LHCN-M2 (cell line): Measurements from ENCODE around the gene ZRSR2. TPM values are rescaled to one million over a fixed set of nuclear protein-coding genes. Genes with fewer than 3 reads are reported as not detected.
"Not testable (repeated sequence)": the region's sequence is repeated elsewhere in the genome, so short reads cannot be mapped to it uniquely, and the experiment has no call there.

Experiments
- DNase-seq: peaks from one replicate; pipeline ENCODE4 v3.0.0-alpha.2; 2012; ENCODE audit warnings: low read depth
- polyA plus RNA-seq: library from polyadenylated mRNA; unstranded; fragments of >200 nt; gene quantifications from one replicate; pipeline ENCODE4 v1.2.1, GENCODE V29; 2012; ENCODE audit warnings: missing spikeins
- total RNA-seq: library from RNA; depleted of rRNA; stranded (reverse); fragments of >200 nt; gene quantifications from 2 replicates; pipeline ENCODE4 v1.2.3, GENCODE V29; 2014; rRNA removed

ZRSR2 gene, protein sequence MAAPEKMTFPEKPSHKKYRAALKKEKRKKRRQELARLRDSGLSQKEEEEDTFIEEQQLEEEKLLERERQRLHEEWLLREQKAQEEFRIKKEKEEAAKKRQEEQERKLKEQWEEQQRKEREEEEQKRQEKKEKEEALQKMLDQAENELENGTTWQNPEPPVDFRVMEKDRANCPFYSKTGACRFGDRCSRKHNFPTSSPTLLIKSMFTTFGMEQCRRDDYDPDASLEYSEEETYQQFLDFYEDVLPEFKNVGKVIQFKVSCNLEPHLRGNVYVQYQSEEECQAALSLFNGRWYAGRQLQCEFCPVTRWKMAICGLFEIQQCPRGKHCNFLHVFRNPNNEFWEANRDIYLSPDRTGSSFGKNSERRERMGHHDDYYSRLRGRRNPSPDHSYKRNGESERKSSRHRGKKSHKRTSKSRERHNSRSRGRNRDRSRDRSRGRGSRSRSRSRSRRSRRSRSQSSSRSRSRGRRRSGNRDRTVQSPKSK
- total RNA-seq, result 2.6 and 3.8 TPM in 2 replicates
- polyA plus RNA-seq, result 5.6 TPM

DNA sequence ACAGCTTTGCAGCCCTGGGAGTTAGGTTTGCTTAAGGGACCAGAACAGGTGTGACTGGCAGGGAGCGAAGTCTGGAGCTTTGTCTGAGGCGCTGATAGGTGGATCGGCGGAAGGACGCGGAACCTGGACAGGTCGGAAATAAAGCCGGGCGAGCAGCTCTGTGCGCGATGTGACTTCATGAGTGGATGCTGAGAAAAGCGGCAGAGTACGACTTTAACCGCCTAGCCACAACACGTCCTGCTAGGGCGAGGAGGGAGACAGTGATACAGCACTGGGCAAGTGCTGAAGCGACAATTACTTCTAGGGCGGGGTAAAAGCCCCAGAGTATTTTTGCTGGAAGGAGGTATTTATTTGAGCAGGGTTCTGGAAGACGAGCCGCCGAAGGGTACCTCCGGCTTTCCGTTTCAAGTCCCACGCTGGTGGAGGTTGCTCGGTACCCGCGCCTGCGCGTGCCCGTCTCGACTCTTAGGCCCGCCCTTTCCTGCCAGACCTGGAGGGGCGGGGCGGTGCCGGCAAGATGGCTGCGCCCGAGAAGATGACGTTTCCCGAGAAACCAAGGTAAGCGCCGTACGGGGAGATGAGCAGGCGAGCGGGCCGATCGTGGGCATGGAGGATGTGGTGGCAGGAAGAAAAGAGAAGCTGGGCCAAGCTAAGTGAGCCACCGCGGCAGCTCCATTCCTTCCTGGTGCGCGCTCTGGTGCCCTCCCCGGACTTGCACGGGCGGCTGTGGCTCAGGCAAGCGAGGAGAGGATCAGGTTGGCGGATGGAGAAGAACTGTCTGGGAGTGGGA, at the start of gene ZRSR2:
Gene ZRSR2 (plus strand): TSS at position 506 of the 790 bp plus-strand sequence. CDS start 12 bp downstream, at position 518.
- DNase-seq, result peak; percentile 63

DNA sequence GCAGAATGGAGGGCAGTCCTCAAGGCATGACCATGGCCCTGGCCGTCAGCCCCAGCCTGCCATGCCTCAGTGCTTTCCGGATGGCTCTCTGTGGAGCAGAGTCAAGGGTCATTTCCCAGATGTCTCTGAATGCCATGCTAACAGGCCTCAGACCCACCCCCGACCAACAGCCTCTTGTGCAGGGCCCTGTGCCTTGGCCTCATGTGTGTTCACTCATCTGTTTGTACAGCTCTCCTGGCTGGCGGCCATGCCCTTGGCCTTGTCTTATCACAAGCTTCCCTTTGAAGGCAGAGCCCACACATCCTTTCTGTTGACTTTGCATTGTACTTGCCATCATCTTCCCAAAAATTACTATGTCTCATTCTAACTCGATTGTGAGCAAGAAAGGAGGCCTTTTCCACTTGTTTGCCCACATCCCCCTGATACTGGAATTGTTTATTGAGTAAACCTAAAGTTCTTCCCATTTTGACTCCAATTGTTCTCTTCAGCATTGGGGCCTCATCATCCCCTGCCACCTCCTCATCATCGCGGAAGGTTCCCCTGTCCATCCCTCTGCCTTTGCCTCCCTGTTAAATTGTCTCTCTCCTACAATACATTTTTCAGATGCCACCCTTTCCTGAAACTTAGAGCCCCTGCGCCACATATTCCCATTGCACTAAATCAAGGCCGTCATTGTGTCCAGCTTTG, 46.0 kb upstream of the ZRSR2 start:
- no peak for DNase-seq

DNA sequence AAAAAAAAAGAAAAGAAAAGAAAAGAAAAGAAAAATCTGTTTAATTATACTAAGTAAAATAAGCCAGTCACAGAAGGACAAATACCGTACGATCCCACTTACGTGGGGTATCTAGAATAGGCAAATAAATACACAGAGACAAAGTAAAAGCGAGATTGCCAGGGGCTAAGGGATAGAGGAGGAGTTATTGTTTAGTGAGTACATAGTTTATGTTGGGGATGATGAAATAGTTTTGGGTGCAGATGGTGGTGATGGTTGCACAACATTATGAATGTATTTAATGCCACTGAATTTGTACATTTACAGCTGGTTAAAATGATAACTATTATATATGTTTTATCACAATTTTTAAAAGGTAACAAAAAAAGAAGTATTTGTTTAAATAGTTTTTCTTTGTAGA, 45.1 kb upstream of the ZRSR2 start:
- DNase-seq, result no peak

DNA sequence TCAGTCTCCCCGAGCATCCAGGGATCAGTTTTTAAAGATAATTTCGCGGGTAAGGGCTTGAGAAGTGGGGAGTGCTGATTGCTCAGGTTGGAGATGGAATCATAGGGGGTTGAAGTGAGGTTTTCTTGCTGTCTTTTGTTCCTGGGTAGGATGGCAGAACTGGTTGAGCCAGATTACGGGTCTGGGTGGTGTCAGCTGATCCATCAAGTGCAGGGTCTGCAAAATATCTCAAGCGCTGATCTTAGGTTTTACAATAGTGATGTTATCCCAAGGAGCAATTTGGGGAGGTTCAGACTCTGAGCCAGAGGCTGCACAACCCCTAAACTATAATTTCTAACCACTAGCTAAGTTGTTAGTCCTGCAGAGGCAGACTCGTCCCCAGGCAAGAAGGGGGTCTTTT, 43.6 kb upstream of the ZRSR2 start:
- DNase-seq, result not testable (repeated sequence)

DNA sequence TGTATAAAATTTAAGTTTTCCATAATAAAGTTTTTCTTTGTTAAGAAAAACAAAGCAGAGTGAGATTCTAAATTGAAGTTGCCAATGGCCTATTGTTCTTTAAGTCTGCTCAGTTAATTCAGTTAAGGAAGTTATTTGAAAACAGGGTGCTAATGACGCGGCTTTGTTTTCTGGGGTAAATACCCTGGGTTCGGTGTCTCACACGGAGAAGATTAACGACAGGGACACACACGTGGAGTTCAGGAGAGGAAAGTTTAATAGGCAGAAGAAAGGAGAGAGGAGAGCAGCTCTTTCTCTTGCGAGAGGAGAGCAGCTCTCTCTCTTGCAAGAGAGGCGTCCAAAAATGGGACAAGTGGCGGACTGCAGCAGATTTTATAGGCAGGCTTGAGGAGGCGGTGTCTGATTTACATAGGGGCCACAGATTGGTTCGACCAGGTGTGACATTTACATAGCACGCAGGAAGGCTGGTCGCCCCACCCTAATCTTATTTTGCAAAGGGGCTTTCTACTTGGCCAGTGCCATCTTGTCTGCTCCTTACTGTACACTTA, 42.6 kb upstream of the ZRSR2 start:
- DNase-seq, result no peak

DNA sequence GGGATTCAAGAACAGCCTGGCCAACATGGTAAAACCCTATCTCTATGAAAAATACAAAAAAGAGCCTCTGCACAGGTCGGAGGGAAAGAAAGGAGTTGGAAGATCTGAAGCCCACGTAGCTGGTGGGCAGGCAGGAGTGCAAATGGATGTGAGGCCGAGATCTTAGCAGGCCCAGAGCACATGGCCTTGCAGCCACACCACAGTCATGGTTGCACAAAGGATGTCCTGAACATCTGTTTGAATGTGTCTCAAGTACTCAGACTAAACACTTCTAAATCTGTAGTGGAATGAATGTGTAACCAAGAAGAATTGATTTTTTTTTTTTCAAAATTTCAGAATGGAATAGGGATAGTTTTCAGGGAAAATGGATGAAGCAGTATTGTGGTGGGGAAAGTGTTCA, 41.4 kb upstream of the ZRSR2 start:
- peak; percentile 35 for DNase-seq

DNA sequence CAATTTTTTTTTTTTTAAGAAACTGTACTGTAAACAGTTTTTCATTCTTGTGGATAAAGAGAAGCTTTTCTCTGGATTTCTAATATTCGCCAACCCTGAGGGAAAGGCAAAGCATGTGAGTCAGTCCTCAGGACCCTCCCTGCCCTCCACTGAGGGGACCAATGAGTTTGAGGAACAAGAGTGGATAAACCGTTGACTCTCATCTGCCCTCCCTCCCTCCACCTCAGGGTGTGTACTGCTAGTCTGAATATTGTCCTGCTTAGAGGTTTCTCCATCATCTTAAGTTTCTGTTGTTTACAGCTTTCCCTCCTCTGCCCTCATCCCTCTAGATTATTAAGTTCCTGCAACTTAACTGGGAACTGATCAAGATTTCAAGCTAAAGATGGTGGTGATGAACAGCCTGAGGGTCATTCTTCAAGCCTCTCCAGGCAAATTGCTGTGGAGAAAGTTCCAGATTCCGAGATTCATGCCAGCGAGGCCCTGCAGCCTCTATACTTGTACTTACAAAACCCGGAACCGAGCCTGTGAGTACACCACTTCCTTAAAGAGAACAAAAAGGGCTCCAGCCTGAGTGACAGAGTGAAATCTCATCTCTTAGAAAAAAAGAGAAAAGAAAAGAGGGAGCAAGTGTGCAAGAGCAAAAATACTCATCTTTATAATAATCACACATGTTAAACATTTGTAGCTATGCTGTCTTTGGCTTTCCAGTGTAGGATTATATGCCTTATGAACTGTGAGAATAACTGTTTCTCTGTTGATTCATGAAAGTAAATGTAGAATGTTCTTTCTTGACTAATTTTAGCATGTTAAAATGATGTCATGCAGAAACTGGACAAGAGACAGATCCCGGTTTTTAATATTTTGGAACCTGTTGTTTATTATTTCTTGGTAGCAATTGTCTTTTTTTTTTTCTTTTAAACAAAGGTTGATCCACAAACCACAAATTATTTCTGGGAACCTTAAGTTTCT, 40.4 kb upstream of the ZRSR2 start:
- peak; percentile 63 for DNase-seq

DNA sequence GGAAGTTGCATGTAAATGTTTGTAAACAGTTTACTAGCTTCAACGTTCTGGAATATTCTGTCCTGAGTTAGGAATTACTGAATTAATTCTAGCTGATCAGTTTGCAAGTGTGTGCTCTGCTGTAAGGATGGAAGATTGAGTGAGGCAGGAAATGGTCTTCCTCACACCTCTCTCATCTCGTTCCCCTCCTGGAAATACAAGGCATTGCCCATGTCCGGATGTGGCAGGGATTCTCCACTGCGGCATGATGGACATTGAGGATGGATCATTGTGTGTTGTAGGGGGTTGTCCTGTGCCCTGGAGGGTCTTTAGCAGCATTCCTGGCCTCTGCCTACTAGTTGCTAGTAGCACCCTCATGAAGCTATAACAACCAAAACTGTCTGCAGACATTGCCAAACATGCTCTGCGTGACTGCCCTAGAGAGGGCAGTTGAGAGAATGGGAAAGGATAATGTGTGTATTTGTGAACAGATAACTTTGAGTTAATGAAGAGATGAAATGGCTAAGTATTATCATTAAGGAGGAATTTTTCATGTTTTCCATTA, 39.6 kb upstream of the ZRSR2 start:
- peak; percentile 33 for DNase-seq

DNA sequence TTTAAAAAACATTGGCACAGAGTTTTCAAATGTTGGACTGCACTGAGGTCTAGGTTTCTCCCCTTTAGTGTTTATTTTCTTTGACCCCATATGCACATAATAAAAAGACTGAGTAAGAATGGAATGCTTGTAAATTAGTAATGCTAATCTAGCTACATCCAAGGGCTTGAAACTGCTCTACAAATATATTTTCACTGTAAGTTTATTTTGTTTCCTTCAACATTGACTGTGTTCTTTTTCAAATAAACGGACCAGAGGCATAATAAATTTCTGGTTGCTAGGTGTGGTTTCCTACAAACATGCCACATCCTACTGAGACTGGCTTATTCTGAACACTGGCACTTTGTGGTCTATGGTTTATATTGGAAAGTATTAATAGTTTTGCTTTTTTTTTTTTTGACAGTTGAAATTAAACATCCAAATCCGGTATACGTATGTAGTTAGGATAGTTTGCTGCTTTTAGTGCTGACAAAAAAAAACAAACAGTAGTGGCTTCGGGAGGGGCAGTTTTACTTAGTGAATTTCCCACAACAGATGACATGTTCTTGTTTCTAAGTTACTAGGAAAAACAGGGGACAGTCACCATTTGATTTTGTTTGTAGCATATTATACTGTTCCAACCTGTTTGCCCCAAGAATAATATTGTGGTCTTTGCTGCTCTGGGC, 39.0 kb upstream of the ZRSR2 start:
- DNase-seq, result peak; percentile 61

DNA sequence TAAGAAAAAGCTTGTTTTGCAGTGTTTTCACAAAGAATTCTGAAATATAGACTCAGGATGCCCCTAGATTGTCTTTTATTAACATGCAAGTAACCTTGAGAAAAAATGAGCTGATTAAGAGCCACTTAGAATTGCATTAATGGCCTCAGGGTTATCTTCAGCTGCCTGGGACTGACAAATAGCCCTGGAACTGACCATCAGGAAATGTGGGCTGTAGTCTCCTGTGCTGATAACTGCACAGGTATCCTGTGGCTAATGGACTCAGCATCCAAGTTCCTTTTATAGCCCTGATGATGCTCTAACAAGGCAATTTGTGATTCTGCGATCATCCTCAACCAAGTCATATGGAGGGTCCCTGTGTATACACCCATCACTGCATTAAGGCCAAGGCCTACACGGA, 35.2 kb upstream of the ZRSR2 start:
- no peak for DNase-seq

DNA sequence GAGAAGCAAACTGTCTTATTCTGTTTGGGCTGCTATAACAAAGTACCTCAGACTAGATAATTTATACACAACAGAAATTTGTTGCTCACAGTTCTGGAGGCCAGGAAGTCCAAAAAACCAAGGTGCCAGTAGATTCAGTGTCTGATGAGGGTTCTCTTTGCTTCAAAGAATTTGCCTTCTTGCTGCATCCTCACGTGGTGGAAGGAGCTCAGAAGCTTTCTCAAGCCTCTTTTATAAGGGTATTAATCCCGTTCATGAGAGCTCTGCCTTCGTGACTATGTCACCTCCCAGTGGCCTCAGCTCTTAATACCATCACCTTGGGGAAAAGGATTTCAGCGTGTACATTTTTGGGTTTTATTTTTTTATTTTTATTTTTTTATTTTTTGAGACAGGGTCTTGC, 32.1 kb upstream of the ZRSR2 start:
- DNase-seq, result no peak

DNA sequence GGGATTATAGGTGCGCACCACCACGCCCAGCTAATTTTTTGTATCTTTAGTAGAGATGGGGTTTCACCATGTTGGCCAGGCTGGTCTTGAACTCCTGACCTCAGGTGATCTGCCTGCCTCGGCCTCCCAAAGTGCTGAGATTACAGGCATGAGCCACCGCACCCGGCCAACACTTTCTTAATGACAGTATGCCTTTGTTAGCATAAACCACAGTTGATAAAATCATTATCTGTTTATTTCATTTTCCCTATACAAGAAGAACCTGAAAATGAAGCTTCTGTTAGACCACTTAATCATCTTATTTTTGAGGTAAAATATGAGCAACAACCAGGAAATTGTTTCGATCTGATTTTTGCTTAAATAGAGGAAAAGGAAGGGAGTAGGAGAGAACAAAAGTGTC, 30.4 kb upstream of the ZRSR2 start:
- not testable (repeated sequence) for DNase-seq

DNA sequence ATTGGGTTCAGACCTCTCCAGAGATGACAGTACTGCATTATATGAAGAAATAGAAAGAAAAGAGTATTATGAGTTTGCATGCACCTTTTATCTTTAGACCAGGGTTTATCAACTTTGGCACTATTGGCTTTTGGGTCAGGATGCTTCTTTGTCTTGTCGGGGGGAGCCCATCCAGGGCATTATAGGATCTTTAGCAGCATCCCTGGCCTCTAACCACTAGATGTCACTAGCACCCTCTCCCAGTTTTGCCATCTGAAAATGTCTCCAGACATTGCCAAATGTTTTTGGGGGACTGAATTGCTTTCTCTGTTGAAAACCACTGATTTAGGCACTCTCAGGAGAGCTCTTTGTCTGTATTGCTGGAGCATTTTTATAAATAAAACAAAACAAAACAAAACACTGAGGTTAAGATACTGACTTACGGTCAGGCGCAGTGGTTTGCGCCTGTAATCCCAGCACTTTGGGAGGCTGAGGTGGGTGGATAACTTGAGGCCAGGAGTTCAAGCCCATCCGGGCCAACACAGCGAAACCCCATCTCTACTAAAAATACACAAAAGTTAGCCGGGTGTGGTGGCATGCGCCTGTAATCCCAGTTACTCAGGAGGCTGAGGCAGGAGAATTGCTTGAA, 28.6 kb upstream of the ZRSR2 start:
- DNase-seq, result peak; percentile 20

DNA sequence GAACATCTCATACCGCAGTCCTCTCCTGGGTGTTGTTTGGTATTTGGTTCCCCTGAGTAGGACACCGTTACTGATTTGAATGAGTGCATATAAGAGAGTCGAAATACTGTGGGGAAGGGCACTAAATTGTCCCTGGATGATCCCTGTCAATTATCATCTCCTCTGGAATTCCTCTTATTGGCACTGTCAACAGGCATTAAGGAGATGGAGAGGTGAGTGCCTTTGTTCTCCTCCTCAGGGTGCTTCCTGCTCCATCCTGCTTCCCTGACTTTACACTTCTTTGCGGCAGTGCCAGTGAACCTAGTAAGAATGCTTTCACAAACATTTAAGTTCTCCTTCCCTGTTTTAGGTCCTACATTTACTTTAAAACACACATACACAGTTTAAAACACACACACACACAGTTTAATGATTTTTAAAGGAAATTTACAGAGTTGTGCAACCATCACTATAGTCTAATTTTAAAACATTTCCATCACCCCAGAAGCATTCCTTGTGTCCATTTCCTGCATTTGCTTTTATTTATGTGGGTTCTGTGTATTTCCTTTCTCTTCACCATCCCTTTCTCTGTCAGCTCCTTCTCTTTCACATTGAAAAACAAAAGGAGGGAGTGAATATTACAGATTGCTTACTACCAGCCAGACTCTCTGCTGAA, 20.9 kb upstream of the ZRSR2 start:
- DNase-seq, result no peak

DNA sequence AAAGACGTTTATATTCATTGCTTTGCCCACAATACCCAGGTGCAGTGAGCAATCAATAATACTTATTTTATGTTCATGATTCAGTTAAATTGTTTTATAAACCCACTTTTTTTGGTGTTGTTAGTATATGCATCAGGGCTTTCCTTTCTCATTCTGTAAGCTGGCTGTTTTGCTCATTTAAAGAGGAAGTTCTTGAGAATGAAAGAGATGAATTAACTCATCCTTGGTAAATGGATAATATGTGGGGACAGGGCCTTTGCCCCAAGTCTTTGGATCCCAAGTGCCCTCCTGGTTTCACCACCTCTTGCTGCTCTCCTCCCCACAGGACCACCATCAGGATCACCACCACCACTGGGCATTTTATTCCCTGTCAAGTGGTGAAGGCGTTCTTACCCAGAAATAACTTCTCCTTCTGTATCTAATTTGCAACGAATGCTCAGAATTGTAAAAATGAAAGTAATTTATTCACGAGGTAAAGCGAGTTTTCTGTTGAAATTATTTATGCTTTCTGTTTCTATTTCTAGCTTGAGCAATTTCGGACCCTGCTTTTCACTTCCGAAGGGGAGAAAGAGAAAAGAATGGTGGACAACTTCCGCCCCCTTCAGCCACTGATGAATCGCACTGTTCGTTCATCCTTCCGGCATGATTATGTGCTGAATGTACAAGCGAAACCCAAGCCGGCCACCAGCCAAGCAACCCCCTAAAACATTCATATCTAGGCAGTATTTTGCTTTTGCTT, 8.2 kb upstream of the ZRSR2 start:
- DNase-seq, result no peak

DNA sequence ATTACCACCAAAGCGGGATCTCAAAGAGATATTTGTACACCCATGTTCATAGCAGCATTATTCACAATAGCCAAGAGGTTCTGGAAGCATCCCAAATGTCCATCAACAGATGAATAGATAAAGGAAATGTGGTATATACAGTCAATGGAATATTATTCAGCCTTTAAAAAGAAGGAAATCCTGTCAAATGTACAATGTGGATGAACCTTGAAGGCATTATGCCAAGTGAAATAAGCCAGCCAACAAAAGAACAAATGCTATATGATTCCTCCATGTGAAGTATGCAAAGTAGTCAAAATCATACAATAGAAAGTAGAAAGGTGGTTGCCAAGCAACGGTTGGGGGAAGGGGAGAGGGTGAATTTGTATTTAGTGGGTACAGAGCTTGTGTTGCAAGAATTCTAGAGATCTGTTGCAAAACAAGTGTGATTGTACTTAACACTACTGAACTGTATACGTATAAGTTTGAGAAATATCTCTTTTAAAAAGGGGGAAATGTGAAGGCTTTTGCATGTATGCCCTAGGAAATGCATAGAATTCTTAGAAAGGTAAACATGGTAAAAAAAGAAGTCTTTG, 5.0 kb upstream of the ZRSR2 start:
- DNase-seq, result no peak

DNA sequence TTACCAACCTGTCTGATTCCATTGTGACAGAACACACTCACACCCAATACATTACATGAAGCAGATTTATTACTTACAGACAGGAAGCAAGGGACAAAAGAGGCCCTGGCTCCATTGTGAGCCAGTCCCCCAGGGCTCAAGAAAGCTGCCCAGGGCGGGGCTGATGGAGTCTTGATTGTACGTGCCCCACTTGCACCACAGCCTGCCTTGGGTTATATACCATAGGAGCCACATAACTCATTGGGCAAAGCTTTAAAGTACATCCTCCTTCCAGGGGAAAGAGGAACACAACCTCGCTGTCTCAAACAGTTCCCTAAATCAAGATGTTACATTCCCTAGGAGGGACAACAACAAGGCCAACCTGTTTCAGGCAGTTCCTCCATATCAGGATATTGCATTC, 3.4 kb upstream of the ZRSR2 start:
- no peak for DNase-seq
